ENCODE measurements around the gene RBMS1.

GRCh38 chr2:160510617-160511016, 17.0 kb upstream of the RBMS1 start:
- TF ChIP-seq CTCF (IDR thresholded peaks at IDR 0.05) = no peak
- TF ChIP-seq POLR2A (IDR thresholded peaks at IDR 0.05) = no peak
- TF ChIP-seq POLR2AphosphoS5 (IDR thresholded peaks at IDR 0.05) = no peak
